D721Med (cell line): Measurements from ENCODE around the gene GRK6.
A peak's percentile ranks its signal among the peaks of the same experiment; 100 is the strongest.

Experiments
- DNase-seq: peaks from one replicate; pipeline ENCODE4 v3.0.0; 2011; ENCODE audit warnings: low spot score; ENCODE audit not compliant: insufficient read length
- FAIRE-seq: peaks from 2 replicates; lab custom pipeline; 2011; peaks lifted over from hg19 to GRCh38; lab: Jason Lieb, UNC
- TF ChIP-seq, protein P1 (sequence below): IDR thresholded peaks from 2 replicates; pipeline ENCODE4 v1.5.1; 2012; ENCODE audit warnings: mild to moderate bottlenecking, control low read depth; ENCODE audit not compliant: insufficient read depth; ENCODE audit errors: missing control alignments

The GRK6 gene

DNA sequence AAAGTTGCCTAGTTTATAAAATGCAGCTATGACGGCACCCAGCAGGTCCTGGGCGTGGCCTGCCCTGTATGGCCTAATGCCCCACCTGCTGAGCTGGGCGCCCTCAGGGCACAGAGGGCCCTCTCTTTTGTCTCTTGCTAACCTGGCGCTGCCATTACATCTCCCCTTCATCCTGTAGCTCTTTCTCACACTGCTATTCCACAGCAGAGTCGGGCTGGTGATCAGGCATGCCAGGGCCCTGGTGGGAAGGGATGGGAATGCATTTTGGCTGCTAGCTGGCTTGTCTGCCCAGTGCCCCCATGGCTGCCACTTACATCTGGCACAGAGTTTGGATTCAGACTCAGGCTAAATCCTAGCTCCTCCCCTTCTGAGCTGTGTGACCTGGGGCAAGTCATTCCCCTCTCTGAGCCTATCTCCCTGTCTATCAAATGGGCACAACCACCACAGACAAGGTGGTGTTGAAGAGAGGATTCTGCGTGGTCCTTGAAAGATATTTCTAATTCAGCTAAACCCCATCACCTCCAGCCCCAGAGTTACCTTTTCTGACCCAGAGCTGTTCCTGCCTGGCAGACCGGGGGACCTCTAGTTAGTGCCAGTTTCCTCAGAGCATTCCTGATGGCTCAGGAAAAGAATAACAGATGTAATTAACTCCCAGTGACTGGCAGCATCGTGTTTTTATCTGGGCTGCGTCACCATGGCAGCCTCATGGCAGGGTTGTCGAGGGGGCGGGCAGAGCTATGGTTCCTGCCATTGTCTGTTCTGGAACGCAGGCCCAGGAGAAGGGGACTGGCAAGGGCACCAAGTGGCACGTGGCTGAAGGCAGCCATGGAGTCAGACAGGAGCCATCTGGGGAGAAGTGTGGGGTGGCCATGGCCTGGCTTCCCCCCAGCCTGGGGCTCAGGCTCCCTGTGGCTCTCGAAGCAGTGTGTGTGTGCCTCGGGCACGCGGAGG, 26.5 kb downstream of the GRK6 start:
- DNase-seq (no peak), FAIRE-seq (no peak)
- TF ChIP-seq, protein P1, sequence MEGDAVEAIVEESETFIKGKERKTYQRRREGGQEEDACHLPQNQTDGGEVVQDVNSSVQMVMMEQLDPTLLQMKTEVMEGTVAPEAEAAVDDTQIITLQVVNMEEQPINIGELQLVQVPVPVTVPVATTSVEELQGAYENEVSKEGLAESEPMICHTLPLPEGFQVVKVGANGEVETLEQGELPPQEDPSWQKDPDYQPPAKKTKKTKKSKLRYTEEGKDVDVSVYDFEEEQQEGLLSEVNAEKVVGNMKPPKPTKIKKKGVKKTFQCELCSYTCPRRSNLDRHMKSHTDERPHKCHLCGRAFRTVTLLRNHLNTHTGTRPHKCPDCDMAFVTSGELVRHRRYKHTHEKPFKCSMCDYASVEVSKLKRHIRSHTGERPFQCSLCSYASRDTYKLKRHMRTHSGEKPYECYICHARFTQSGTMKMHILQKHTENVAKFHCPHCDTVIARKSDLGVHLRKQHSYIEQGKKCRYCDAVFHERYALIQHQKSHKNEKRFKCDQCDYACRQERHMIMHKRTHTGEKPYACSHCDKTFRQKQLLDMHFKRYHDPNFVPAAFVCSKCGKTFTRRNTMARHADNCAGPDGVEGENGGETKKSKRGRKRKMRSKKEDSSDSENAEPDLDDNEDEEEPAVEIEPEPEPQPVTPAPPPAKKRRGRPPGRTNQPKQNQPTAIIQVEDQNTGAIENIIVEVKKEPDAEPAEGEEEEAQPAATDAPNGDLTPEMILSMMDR = no peak

DNA sequence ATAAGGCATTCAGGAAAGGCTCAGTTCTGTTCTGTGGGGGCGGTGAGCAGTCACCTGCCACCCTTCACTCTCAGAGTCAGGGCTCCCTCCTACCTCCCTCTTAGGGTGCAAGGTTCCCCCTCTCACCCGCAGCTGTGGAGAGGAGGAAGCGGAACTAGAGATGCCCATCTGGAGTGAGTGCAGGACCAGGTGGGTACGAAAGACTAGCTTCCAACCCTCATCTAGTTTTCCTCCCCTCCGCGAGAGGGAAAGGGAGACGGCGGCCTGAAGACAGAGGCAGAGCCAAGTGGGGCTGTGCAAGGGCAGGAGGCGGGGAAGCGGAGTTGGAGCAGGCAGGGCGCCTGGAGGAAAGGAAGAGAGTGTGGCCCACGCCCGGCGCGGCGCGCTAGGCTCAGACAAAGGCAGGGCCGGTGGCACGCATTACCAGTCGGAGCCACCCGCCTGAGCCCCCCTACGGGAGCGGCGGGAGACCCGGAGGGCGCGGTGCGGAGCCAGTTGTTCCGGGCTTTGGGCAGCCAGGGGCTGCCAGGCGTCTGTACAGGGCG, 27.4 kb downstream of the GRK6 start:
- TF ChIP-seq, protein P1 = no peak
- DNase-seq (no peak), FAIRE-seq (no peak)

DNA sequence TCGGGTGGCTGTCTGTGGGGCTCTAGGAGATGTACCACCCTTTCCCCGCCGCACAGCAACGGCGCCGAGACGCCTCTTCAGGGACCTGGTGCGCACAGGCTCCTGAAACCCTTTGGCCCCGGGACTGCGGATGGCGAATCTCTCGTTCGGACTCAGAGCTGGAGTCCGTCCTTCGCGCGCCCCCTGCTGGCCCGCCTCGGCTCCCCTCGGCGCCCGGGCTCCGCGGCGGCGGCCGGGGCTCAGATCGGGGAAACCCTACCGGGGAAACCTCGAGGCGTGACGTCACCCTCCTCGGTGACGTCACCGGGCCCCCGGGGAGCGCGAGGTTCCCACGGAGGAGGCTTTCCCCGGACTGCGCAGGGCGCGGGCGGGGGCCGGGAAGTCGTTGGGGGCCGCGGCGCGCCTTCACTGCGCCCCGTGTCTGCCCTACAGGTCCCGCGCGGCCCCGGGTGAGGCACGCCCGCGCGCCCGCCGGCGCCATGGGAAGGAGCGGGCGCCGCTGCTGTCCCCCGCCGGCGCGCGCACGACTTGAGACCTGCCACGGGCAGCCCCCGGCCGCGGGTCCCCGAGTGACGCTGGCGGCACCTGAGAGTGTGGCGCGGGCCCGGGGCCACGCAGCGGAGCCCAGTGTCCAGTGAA, 28.0 kb downstream of the GRK6 start:
- FAIRE-seq (no peak), DNase-seq (peak; percentile 99)
- TF ChIP-seq, protein P1 = peak; percentile 82

DNA sequence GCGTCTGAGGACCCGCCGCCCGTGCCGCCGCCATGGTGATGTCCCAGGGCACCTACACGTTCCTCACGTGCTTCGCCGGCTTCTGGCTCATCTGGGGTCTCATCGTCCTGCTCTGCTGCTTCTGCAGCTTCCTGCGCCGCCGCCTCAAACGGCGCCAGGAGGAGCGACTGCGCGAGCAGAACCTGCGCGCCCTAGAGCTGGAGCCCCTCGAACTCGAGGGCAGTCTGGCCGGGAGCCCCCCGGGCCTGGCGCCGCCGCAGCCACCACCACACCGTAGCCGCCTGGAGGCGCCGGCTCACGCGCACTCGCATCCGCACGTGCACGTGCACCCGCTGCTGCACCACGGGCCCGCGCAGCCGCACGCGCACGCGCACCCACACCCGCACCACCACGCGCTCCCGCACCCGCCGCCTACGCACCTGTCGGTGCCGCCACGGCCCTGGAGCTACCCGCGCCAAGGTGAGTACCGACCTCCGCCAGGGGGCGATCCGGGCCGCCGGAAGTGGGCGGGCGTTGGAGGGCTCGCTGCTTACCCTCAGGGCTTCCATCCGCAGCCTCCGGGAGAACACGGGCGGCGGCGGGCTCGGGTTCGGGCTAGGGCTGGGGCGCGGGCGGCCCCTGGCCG, 28.7 kb downstream of the GRK6 start:
- DNase-seq (peak; percentile 74), FAIRE-seq (no peak)
- TF ChIP-seq, protein P1 = peak; percentile 52

DNA sequence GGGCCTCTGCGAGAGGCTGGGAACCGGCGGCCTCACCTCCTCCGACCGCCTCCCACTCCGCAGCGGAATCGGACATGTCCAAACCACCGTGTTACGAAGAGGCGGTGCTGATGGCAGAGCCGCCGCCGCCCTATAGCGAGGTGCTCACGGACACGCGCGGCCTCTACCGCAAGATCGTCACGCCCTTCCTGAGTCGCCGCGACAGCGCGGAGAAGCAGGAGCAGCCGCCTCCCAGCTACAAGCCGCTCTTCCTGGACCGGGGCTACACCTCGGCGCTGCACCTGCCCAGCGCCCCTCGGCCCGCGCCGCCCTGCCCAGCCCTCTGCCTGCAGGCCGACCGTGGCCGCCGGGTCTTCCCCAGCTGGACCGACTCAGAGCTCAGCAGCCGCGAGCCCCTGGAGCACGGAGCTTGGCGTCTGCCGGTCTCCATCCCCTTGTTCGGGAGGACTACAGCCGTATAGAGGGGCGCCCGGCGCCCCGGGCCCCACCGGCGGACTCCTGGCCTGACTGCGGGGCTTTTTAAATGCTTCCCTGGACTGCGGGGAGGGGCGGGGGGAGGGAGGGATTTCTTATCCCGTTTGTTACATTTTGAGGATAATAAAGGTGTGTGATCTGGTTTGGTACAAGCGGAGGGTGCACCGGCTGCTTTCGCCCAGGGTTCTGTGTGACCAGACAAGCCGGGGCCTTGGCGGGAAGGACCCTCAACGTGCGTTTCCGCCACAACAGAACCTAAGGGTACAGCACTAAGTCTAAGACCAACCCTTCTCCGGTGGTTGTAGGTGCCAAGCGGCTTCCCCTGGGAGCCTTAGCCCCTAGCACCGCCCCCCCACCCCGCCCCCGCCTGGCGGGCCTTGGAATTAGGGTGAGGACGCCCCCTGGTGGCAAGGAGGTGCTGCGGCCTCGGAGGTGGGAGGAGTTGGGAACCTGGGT, 29.4 kb downstream of the GRK6 start:
- TF ChIP-seq, protein P1 = peak; percentile 85
- peak; percentile 89 for DNase-seq
- FAIRE-seq = no peak

DNA sequence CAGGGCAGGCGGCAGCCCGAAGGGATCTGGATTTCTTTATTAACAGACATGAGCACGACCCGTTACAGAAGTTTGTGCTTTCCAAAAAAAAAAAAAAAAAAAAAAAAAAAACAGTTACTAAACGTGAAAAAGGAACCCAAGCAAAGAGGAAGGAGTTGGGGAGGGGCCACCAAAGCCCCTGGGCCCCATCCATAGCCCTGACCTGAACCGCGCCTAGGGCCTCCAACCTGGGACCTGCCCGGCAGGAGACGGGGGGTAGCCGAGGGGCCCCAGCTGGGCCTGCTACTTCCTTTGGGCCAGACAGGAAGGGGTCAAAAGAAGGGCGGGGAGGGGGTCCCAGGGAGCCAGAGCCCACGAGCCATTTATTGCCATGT, 30.1 kb downstream of the GRK6 start:
- no peak for FAIRE-seq
- TF ChIP-seq, protein P1 = no peak
- no peak for DNase-seq
